ENCODE measurements around the gene ARHGAP10.

ARHGAP10 gene

GRCh38 chr4:147739239-147739823 lies 7.4 kb downstream of the ARHGAP10 start:
- Histone ChIP-seq H3K36me3 (ENCODE audit: control insufficient read depth, low read length) (no peaks in the 10 kb centered on the region), H3K4me1 (ENCODE audit: control insufficient read depth, low read length) (peaks cover 2% of the 10 kb centered on the region; the same call in 1 of the 2 replicates), H3K9me3 (ENCODE audit: control insufficient read depth, insufficient read depth, low read length) (no peaks in the 10 kb centered on the region), H3K27ac (ENCODE audit: low read depth, low read length) (no peak overlapping the region), H4K20me1 (ENCODE audit: control insufficient read depth, insufficient read depth, low read depth, low read length) (no peaks in the 10 kb centered on the region), H3K79me2 (ENCODE audit: control insufficient read depth, low read length) (no peaks in the 10 kb centered on the region), H3F3A (ENCODE audit: control insufficient read depth, insufficient read depth) (0 out of 2 replicates have a peak, but pooled peaks cover under 1% of the 10 kb centered on the region), H3K4me3 (ENCODE audit: low read length) (no peak overlapping the region), H3K4me2 (ENCODE audit: low read length) (no peak overlapping the region), H3K27me3 (ENCODE audit: control insufficient read depth, low read length) (0 out of 2 replicates have a peak, but pooled peaks cover 5% of the 10 kb centered on the region), H3K9me2 (replicated peaks; ENCODE audit: control insufficient read depth, low read length) (no peaks in the 10 kb centered on the region)
- no peak for TF ChIP-seq EZH2phosphoT487 (IDR thresholded peaks at IDR 0.05; ENCODE audit: borderline replicate concordance, low read length)

- Histone ChIP-seq H3K4me3 (ENCODE audit: low read length) (no peak overlapping the region), H3K9me2 (replicated peaks; ENCODE audit: control insufficient read depth, low read length) (no peaks in the 10 kb centered on the region), H3K27ac (ENCODE audit: low read depth, low read length) (no peak overlapping the region), H3K4me2 (ENCODE audit: low read length) (no peak overlapping the region), H4K20me1 (ENCODE audit: control insufficient read depth, insufficient read depth, low read depth, low read length) (no peaks in the 10 kb centered on the region), H3K9me3 (ENCODE audit: control insufficient read depth, insufficient read depth, low read length) (no peaks in the 10 kb centered on the region), H3K79me2 (ENCODE audit: control insufficient read depth, low read length) (no peaks in the 10 kb centered on the region), H3K4me1 (ENCODE audit: control insufficient read depth, low read length) (no peaks in the 10 kb centered on the region), H3F3A (ENCODE audit: control insufficient read depth, insufficient read depth) (no peaks in the 10 kb centered on the region), H3K36me3 (ENCODE audit: control insufficient read depth, low read length) (no peaks in the 10 kb centered on the region), H3K27me3 (ENCODE audit: control insufficient read depth, low read length) (0 out of 2 replicates have a peak, but pooled peaks cover 3% of the 10 kb centered on the region)
- no peak for TF ChIP-seq EZH2phosphoT487 (IDR thresholded peaks at IDR 0.05; ENCODE audit: borderline replicate concordance, low read length)
- TF ChIP-seq, protein P1, sequence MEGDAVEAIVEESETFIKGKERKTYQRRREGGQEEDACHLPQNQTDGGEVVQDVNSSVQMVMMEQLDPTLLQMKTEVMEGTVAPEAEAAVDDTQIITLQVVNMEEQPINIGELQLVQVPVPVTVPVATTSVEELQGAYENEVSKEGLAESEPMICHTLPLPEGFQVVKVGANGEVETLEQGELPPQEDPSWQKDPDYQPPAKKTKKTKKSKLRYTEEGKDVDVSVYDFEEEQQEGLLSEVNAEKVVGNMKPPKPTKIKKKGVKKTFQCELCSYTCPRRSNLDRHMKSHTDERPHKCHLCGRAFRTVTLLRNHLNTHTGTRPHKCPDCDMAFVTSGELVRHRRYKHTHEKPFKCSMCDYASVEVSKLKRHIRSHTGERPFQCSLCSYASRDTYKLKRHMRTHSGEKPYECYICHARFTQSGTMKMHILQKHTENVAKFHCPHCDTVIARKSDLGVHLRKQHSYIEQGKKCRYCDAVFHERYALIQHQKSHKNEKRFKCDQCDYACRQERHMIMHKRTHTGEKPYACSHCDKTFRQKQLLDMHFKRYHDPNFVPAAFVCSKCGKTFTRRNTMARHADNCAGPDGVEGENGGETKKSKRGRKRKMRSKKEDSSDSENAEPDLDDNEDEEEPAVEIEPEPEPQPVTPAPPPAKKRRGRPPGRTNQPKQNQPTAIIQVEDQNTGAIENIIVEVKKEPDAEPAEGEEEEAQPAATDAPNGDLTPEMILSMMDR (IDR thresholded peaks at IDR 0.05; ENCODE audit: low read depth, low read length, poor library complexity, severe bottlenecking), result no peak
Observed at GRCh38 chr4:147740176-147740575, 8.3 kb downstream of the ARHGAP10 start.

- Histone ChIP-seq H3K4me1 (ENCODE audit: control insufficient read depth, low read length) (no peaks in the 10 kb centered on the region), H3K27ac (ENCODE audit: low read depth, low read length) (no peak overlapping the region), H3K9me2 (replicated peaks; ENCODE audit: control insufficient read depth, low read length) (no peaks in the 10 kb centered on the region), H4K20me1 (ENCODE audit: control insufficient read depth, insufficient read depth, low read depth, low read length) (no peaks in the 10 kb centered on the region), H3K4me2 (ENCODE audit: low read length) (no peak overlapping the region), H3K4me3 (ENCODE audit: low read length) (no peak overlapping the region), H3K36me3 (ENCODE audit: control insufficient read depth, low read length) (no peaks in the 10 kb centered on the region), H3F3A (ENCODE audit: control insufficient read depth, insufficient read depth) (no peaks in the 10 kb centered on the region), H3K9me3 (ENCODE audit: control insufficient read depth, insufficient read depth, low read length) (no peaks in the 10 kb centered on the region), H3K79me2 (ENCODE audit: control insufficient read depth, low read length) (no peaks in the 10 kb centered on the region), H3K27me3 (ENCODE audit: control insufficient read depth, low read length) (no peaks in the 10 kb centered on the region)
- TF ChIP-seq, protein P1 (IDR thresholded peaks at IDR 0.05; ENCODE audit: low read depth, low read length, poor library complexity, severe bottlenecking), result no peak
- no peak for TF ChIP-seq EZH2phosphoT487 (IDR thresholded peaks at IDR 0.05; ENCODE audit: borderline replicate concordance, low read length)
Observed at GRCh38 chr4:147741190-147741788, 9.4 kb downstream of the ARHGAP10 start.

- H3F3A ChIP-seq (ENCODE audit: control insufficient read depth, insufficient read depth), result no peaks in the 10 kb centered on the region
- H3K27me3 ChIP-seq (ENCODE audit: control insufficient read depth, low read length), result no peaks in the 10 kb centered on the region
- peaks cover 51% of the 10 kb centered on the region for H3K4me1 ChIP-seq (ENCODE audit: control insufficient read depth, low read length)
- H3K4me3 ChIP-seq (ENCODE audit: low read length), result no peak overlapping the region
- H3K36me3 ChIP-seq (ENCODE audit: control insufficient read depth, low read length), result no peaks in the 10 kb centered on the region
- H3K9me2 ChIP-seq (replicated peaks; ENCODE audit: control insufficient read depth, low read length), result no peaks in the 10 kb centered on the region
- no peak overlapping the region for H3K4me2 ChIP-seq (ENCODE audit: low read length)
- H3K27ac ChIP-seq (ENCODE audit: low read depth, low read length), result no peak overlapping the region
- no peaks in the 10 kb centered on the region for H3K79me2 ChIP-seq (ENCODE audit: control insufficient read depth, low read length)
- no peaks in the 10 kb centered on the region for H3K9me3 ChIP-seq (ENCODE audit: control insufficient read depth, insufficient read depth, low read length)
- H4K20me1 ChIP-seq (ENCODE audit: control insufficient read depth, insufficient read depth, low read depth, low read length), result no peaks in the 10 kb centered on the region
- TF ChIP-seq EZH2phosphoT487 (IDR thresholded peaks at IDR 0.05; ENCODE audit: borderline replicate concordance, low read length), result no peak
- TF ChIP-seq, protein P1 (IDR thresholded peaks at IDR 0.05; ENCODE audit: low read depth, low read length, poor library complexity, severe bottlenecking), result no peak
Observed at GRCh38 chr4:147747787-147748454, 16.0 kb downstream of the ARHGAP10 start.
